SK-N-SH (cell line): ENCODE measurements around the gene KIAA0232. TPM values are rescaled to one million over a fixed set of nuclear protein-coding genes. Genes with fewer than 3 reads are reported as not detected.

Experiments
- CTCF ChIA-PET: fragments of 300-600, 350-600 bp; formaldehyde crosslinking; extraction: SDS; loops from one replicate; lab custom pipeline; 2021; lab: Yijun Ruan, JAX
- POLR2A ChIA-PET: fragments of 350-600 bp; sonication (Branson Sonifier 250); formaldehyde crosslinking; extraction: SDS; loops from one replicate; lab custom pipeline; 2020; ENCODE audit warnings: antibody characterized with exemption, inconsistent platforms; lab: Yijun Ruan, JAX
- DNase-seq: peaks from one replicate; pipeline ENCODE4 v3.0.0; 2012
- H2AFZ ChIP-seq: fragments of 200-600 bp; sonication (generic); 2 replicates; pipeline ENCODE4 v1.8.1; 2016; ENCODE audit warnings: antibody characterized with exemption, mild to moderate bottlenecking, low read depth
- H3F3A ChIP-seq: fragments of 200-600 bp; sonication (generic); replicated peaks from 2 replicates; pipeline ENCODE3; 2016; ENCODE audit warnings: antibody characterized with exemption, mild to moderate bottlenecking; ENCODE audit not compliant: insufficient read depth
- H3K27ac ChIP-seq, 2 experiments: fragments of 200-500 bp in 1 of 2; fragments of 200-600 bp in 1 of 2; sonication (Bioruptor generic) in 1 of 2; sonication (generic), shearing (Covaris generic) in 1 of 2; 2 replicates each; pipeline versions ENCODE4 v1.5.1 to v1.6.1; 2014 to 2016; ENCODE audit warnings: low read depth in 2 of 2, inconsistent platforms in 1 of 2, low read length in 1 of 2, mild to moderate bottlenecking in 1 of 2, mixed read lengths in 1 of 2
- H3K27me3 ChIP-seq: fragments of 200-600 bp; sonication (generic), shearing (Covaris generic); 2 replicates; pipeline ENCODE4 v1.6.1; 2016; ENCODE audit warnings: mixed run types; ENCODE audit not compliant: insufficient read depth
- H3K36me3 ChIP-seq, 2 experiments: fragments of 200-500 bp in 1 of 2; fragments of 200-600 bp in 1 of 2; sonication (Bioruptor generic) in 1 of 2; sonication (generic) in 1 of 2; replicated peaks in 1 of 2; 2 replicates each; pipeline versions ENCODE3 to v1.5.1; 2014 to 2016; ENCODE audit warnings: low read length in 1 of 2, mild to moderate bottlenecking in 1 of 2; ENCODE audit not compliant: insufficient read depth in 2 of 2, control insufficient read depth in 1 of 2
- H3K4me1 ChIP-seq, 2 experiments: fragments of 200-500 bp in 1 of 2; fragments of 200-600 bp in 1 of 2; sonication (Bioruptor generic) in 1 of 2; sonication (generic), shearing (Covaris generic) in 1 of 2; 2 replicates each; pipeline versions ENCODE4 v1.5.1 to v1.6.1; 2014 to 2016; ENCODE audit warnings: low read depth in 1 of 2, low read length in 1 of 2, mixed run types in 1 of 2; ENCODE audit not compliant: insufficient read depth in 2 of 2, control insufficient read depth in 1 of 2
- H3K4me2 ChIP-seq: fragments of 200-600 bp; sonication (generic), shearing (Covaris generic); 2 replicates; pipeline ENCODE4 v1.6.1; 2017; ENCODE audit warnings: mixed run types
- H3K4me3 ChIP-seq, 2 experiments: fragments of 200-500 bp in 1 of 2; fragments of 200-600 bp in 1 of 2; sonication (Bioruptor generic) in 1 of 2; sonication (generic), shearing (Covaris generic) in 1 of 2; 2 replicates each; pipeline versions ENCODE4 v1.5.1 to v1.8.1; 2014 to 2016; ENCODE audit warnings: low read depth in 2 of 2, inconsistent platforms in 1 of 2, low read length in 1 of 2, mild to moderate bottlenecking in 1 of 2, mixed read lengths in 1 of 2, moderate library complexity in 1 of 2
- H3K79me2 ChIP-seq: fragments of 200-600 bp; sonication (generic); 2 replicates; pipeline ENCODE4 v1.8.1; 2017; ENCODE audit warnings: mild to moderate bottlenecking; ENCODE audit not compliant: insufficient read depth
- H3K9ac ChIP-seq: fragments of 200-600 bp; sonication (generic); 2 replicates; pipeline ENCODE4 v1.6.1; 2017; ENCODE audit warnings: mixed run types
- H3K9me2 ChIP-seq: fragments of 200-600 bp; sonication (generic); 2 replicates; pipeline ENCODE4 v1.6.1; 2017; ENCODE audit warnings: mixed run types
- H3K9me3 ChIP-seq: fragments of 200-600 bp; sonication (generic); 2 replicates; pipeline ENCODE4 v1.6.1; 2017; ENCODE audit warnings: mixed run types, mild to moderate bottlenecking, moderate library complexity
- H4K20me1 ChIP-seq: fragments of 200-600 bp; sonication (generic); 2 replicates; pipeline ENCODE4 v1.6.1; 2017; ENCODE audit warnings: mild to moderate bottlenecking, mixed run types; ENCODE audit not compliant: insufficient read depth
- CHD2 ChIP-seq: fragments of 150-350 bp; IDR thresholded peaks from 2 replicates; pipeline ENCODE4 v1.6.1; 2018; ENCODE audit warnings: low read length; ENCODE audit not compliant: partially characterized antibody
- EZH2phosphoT487 ChIP-seq: fragments of 200-600 bp; sonication (generic); IDR thresholded peaks from 2 replicates; pipeline ENCODE4 v1.6.1; 2017; ENCODE audit warnings: low read depth, mixed run types, mild to moderate bottlenecking, antibody characterized with exemption, moderate library complexity, borderline replicate concordance
- MXI1 ChIP-seq: IDR thresholded peaks from 2 replicates; pipeline ENCODE4 v1.6.1; 2012; ENCODE audit warnings: mild to moderate bottlenecking, low read depth, low read length, improper control_type of control experiment
- NRF1 ChIP-seq: IDR thresholded peaks from 2 replicates; pipeline ENCODE4 v1.6.1; 2012; ENCODE audit warnings: low read depth, mild to moderate bottlenecking, low read length
- RAD21 ChIP-seq: IDR thresholded peaks from 2 replicates; pipeline ENCODE4 v1.6.1; 2012; ENCODE audit warnings: mild to moderate bottlenecking, low read length
- SMC3 ChIP-seq: IDR thresholded peaks from 2 replicates; pipeline ENCODE4 v1.6.1; 2012; ENCODE audit warnings: low read depth, low read length, improper control_type of control experiment
- TCF12 ChIP-seq: IDR thresholded peaks from 2 replicates; pipeline ENCODE4 v1.4.0; 2012
- TEAD4 ChIP-seq: IDR thresholded peaks from 2 replicates; pipeline ENCODE4 v1.4.0; 2012; ENCODE audit warnings: mild to moderate bottlenecking, borderline replicate concordance; ENCODE audit not compliant: insufficient read depth
- WGBS: methylation state at CpG from one replicate; pipeline ENCODE4 v1.1.6; 2017; ENCODE audit warnings: low lambda C conversion rate; 5-methylcytosine and 5-hydroxymethylcytosine counted together
- polyA plus RNA-seq, 3 experiments: library from polyadenylated mRNA; depleted of rRNA; stranded (reverse); fragments of >200 nt; gene quantifications; 2 replicates each; pipeline ENCODE4 v1.2.3, GENCODE V29; 2012
- TF ChIP-seq, protein P1 (sequence below): fragments of 200-600 bp; sonication (generic); IDR thresholded peaks from 2 replicates; pipeline ENCODE4 v1.6.1; 2017; ENCODE audit warnings: antibody characterized with exemption, mild to moderate bottlenecking, moderate library complexity
- TF ChIP-seq, protein P2 (sequence below): fragments of 150-350 bp; IDR thresholded peaks from 2 replicates; pipeline ENCODE4 v1.6.1; 2016; ENCODE audit warnings: mild to moderate bottlenecking, low read depth, low read length

Gene KIAA0232
- polyA plus RNA-seq, 1 of the 3 experiments (the other 2 are of a cell fraction) = 5.7 TPM

DNA sequence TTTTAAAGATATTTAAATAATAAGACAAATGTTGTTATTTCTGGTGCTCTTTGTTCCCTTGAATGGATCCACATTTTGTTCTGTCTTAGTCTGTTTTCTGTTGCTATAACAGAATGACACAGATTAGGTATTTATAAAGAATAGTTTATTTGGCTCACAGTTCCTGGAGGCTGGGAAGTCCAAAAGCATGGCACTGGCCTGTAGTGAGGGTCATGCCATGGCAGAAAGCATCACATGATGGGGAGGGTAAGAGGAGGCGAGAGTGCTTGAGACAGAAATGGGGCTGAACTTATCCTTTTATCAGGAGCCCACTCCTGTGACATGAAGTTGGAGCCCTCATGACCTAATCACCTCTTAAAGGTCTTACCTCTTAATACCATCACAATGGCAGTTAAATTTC, 38.2 kb downstream of the KIAA0232 start:
- Histone ChIP-seq H3K9ac (no peak overlapping the region), H3K79me2 (peaks cover 85% of the 10 kb centered on the region), H2AFZ (no peak overlapping the region), H3F3A (peaks cover 19% of the 10 kb centered on the region), H3K4me3 (no peak overlapping the region; a peak in 1 of 4 replicates), H3K9me2 (no peaks in the 10 kb centered on the region), H4K20me1 (peaks cover 18% of the 10 kb centered on the region), H3K27ac (no peak overlapping the region), H3K4me2 (no peak overlapping the region), H3K4me1 (peaks cover 0 to 12% of the 10 kb centered on the region in 2 experiments; a peak in 1 of 4 replicates), H3K9me3 (peaks cover 17% of the 10 kb centered on the region), H3K36me3 (peaks cover 10 to 32% of the 10 kb centered on the region in 2 experiments), H3K27me3 (no peaks in the 10 kb centered on the region)
- ChIA-PET CTCF (interaction anchor here (0.7 to 0.9 kb wide), 2 partner anchors 53 to 133 kb away, joined by 3 to 4 read pairs; no protein-coding TSS in a partner anchor), POLR2A (no interaction called here)
- whole genome bisulfite sequencing = 100% methylated on average over 1 of the region's 1 CpG
- TF ChIP-seq RAD21 (no peak), MXI1 (no peak), CHD2 (no peak), EZH2phosphoT487 (no peak)
- TF ChIP-seq, protein P1, sequence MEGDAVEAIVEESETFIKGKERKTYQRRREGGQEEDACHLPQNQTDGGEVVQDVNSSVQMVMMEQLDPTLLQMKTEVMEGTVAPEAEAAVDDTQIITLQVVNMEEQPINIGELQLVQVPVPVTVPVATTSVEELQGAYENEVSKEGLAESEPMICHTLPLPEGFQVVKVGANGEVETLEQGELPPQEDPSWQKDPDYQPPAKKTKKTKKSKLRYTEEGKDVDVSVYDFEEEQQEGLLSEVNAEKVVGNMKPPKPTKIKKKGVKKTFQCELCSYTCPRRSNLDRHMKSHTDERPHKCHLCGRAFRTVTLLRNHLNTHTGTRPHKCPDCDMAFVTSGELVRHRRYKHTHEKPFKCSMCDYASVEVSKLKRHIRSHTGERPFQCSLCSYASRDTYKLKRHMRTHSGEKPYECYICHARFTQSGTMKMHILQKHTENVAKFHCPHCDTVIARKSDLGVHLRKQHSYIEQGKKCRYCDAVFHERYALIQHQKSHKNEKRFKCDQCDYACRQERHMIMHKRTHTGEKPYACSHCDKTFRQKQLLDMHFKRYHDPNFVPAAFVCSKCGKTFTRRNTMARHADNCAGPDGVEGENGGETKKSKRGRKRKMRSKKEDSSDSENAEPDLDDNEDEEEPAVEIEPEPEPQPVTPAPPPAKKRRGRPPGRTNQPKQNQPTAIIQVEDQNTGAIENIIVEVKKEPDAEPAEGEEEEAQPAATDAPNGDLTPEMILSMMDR = no peak
- DNase-seq = no peak

DNA sequence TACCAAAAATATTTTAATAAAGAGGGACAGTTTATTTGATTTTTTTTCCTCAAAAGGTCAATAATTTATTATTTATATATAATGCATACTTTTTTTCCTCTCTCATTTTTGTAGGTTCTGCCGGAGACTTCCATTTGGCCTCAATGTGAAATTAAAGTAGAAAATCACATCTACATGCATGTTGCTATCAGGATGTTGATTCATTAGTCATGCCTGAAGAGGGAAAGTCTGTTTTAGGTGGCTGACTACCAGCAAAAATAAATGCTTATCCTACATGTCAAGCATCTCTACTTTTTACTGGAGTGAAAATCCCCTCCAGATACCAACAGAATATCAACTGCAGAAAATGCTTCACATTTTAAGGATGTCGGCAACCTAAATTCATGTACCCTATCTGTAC, 41.5 kb downstream of the KIAA0232 start:
- no peak for DNase-seq
- H3F3A ChIP-seq = peaks cover 16% of the 10 kb centered on the region
- 0 out of 2 replicates have a peak, but pooled peaks cover 11% of the 10 kb centered on the region for H3K9me3 ChIP-seq
- peaks cover 39% of the 10 kb centered on the region for H4K20me1 ChIP-seq
- no peak overlapping the region for H3K9ac ChIP-seq
- peaks cover 23 to 40% of the 10 kb centered on the region in 2 experiments for H3K36me3 ChIP-seq
- TF ChIP-seq, protein P2, sequence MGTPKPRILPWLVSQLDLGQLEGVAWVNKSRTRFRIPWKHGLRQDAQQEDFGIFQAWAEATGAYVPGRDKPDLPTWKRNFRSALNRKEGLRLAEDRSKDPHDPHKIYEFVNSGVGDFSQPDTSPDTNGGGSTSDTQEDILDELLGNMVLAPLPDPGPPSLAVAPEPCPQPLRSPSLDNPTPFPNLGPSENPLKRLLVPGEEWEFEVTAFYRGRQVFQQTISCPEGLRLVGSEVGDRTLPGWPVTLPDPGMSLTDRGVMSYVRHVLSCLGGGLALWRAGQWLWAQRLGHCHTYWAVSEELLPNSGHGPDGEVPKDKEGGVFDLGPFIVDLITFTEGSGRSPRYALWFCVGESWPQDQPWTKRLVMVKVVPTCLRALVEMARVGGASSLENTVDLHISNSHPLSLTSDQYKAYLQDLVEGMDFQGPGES = no peak
- TF ChIP-seq TCF12 (no peak), NRF1 (no peak), TEAD4 (no peak), RAD21 (no peak), SMC3 (no peak)
- TF ChIP-seq, protein P1 = no peak
- H3K4me1 ChIP-seq = peaks cover 4 to 12% of the 10 kb centered on the region in 2 experiments; a peak in 2 of 4 replicates
- H3K79me2 ChIP-seq = peaks cover 69% of the 10 kb centered on the region
- H2AFZ ChIP-seq = no peak overlapping the region
- POLR2A ChIA-PET = no interaction called here
- no peaks in the 10 kb centered on the region for H3K9me2 ChIP-seq
- CTCF ChIA-PET = interaction anchor here (1.3 kb wide), 1 partner anchor 104 kb away, joined by 4 read pairs; no protein-coding TSS in a partner anchor
- no peak overlapping the region for H3K4me3 ChIP-seq
- H3K4me2 ChIP-seq = no peak overlapping the region; the same call in 1 of the 2 replicates
- H3K27ac ChIP-seq = no peak overlapping the region
- WGBS = 98% methylated on average over 2 of the region's 2 CpGs
- no peaks in the 10 kb centered on the region for H3K27me3 ChIP-seq
